22Rv1 (cell line): ENCODE measurements around the gene TUBB2B.

Experiments used
- H3K27ac ChIP-seq: fragments of 450-650 bp; 2 replicates; pipeline ENCODE4 v1.5.1; 2017
- CTCF ChIP-seq: fragments of 450-650 bp; IDR thresholded peaks from 2 replicates; pipeline ENCODE4 v1.5.1; 2017; ENCODE audit warnings: mild to moderate bottlenecking
- ZFX ChIP-seq: fragments of 450-650 bp; IDR thresholded peaks from 2 replicates; pipeline ENCODE4 v1.6.1; 2017; ENCODE audit warnings: antibody characterized with exemption, borderline replicate concordance

TUBB2B gene

GRCh38 chr6:3226481-3227362, 731 bp downstream of the TUBB2B start:
- TF ChIP-seq ZFX (no peak), CTCF (no peak)
- H3K27ac ChIP-seq, result no peak overlapping the region

- H3K27ac ChIP-seq, result no peak overlapping the region
- TF ChIP-seq CTCF (no peak), ZFX (no peak)
These were observed 1.4 kb downstream of the TUBB2B start for GRCh38 chr6:3226042-3226441.

- no peak overlapping the region for H3K27ac ChIP-seq
- TF ChIP-seq ZFX, result no peak
- TF ChIP-seq CTCF, result no peak
These were observed 4.9 kb downstream of the TUBB2B start for GRCh38 chr6:3222506-3223038.

GRCh38 chr6:3221578-3221977, 5.9 kb downstream of the TUBB2B start:
- H3K27ac ChIP-seq, result no peak overlapping the region
- no peak for TF ChIP-seq ZFX
- no peak for TF ChIP-seq CTCF

- TF ChIP-seq ZFX (no peak), CTCF (no peak)
- H3K27ac ChIP-seq, result no peak overlapping the region
These were observed 7.1 kb downstream of the TUBB2B start for GRCh38 chr6:3220366-3220765.

GRCh38 chr6:3218266-3218665, 9.2 kb downstream of the TUBB2B start:
- no peak overlapping the region for H3K27ac ChIP-seq
- TF ChIP-seq ZFX (no peak), CTCF (no peak)

GRCh38 chr6:3217286-3217685, 10.2 kb downstream of the TUBB2B start:
- TF ChIP-seq ZFX, result no peak
- TF ChIP-seq CTCF, result no peak
- H3K27ac ChIP-seq, result no peak overlapping the region
